ENCODE results near the gene ZMPSTE24. TPM values are rescaled to one million over a fixed set of nuclear protein-coding genes. Genes with fewer than 3 reads are reported as not detected.
"Not testable (repeated sequence)": the region's sequence is repeated elsewhere in the genome, so short reads cannot be mapped to it uniquely, and the experiment has no call there.

ZMPSTE24 gene
- total RNA-seq, 3 donors from 2014 or later (not counting 1 experiment from before 2014, with no cell fraction given) = 15.3 to 19.5 (median 19.3) TPM

GRCh38 chr1:40318476-40318875, 60.4 kb downstream of the ZMPSTE24 start:
- Mint-ChIP-seq H3K27me3 (ENCODE audit: low read depth in 2 of 2) (peaks cover 20% of the 10 kb centered on the region in 2 donors), H3K9me3 (no peaks in the 10 kb centered on the region), H3K36me3 (no peaks in the 10 kb centered on the region), H3K4me3 (no peak overlapping the region), H3K4me1 (peaks cover 27 to 33% of the 10 kb centered on the region in 2 donors), H3K27ac (no peak overlapping the region)
- DNase-seq (no peak), ATAC-seq (no peak)
- 93% methylated on average over 4 of the region's 4 CpGs for WGBS (ENCODE audit: insufficient coverage)
- no peak overlapping the region for H3K27ac ChIP-seq (ENCODE audit: low read length)
- TF ChIP-seq CTCF (IDR thresholded peaks at IDR 0.05) = no peak
- H3K4me1 ChIP-seq (ENCODE audit: control insufficient read depth, insufficient read depth, low read length) = peaks cover 30% of the 10 kb centered on the region
- intact Hi-C loops (cut with micrococcal nuclease) = loop anchor here (5.0 kb wide), 3 partner anchors 61 to 166 kb away; partner anchors contain the start of gene ZMPSTE24
- no peaks in the 10 kb centered on the region for H3K36me3 ChIP-seq (ENCODE audit: control insufficient read depth, insufficient read depth, low read length)
- H3K4me3 ChIP-seq (ENCODE audit: low read length) = no peak overlapping the region
- no peaks in the 10 kb centered on the region for H3K9me3 ChIP-seq (ENCODE audit: control insufficient read depth, insufficient read depth, low read length)
- H3K27me3 ChIP-seq (ENCODE audit: control insufficient read depth, insufficient read depth, low read length) = peaks cover 18% of the 10 kb centered on the region

GRCh38 chr1:40318970-40319621, 61.1 kb downstream of the ZMPSTE24 start:
- TF ChIP-seq CTCF (IDR thresholded peaks at IDR 0.05) = no peak
- no peaks in the 10 kb centered on the region for H3K36me3 Mint-ChIP-seq
- H3K9me3 ChIP-seq (ENCODE audit: control insufficient read depth, insufficient read depth, low read length) = no peaks in the 10 kb centered on the region
- no peaks in the 10 kb centered on the region for H3K9me3 Mint-ChIP-seq
- intact Hi-C loops (cut with micrococcal nuclease) = loop anchor here (5.0 kb wide), 3 partner anchors 62 to 167 kb away; partner anchors contain the start of gene ZMPSTE24
- no peaks in the 10 kb centered on the region for H3K36me3 ChIP-seq (ENCODE audit: control insufficient read depth, insufficient read depth, low read length)
- ATAC-seq (no peak), DNase-seq (no peak)
- peaks cover 27 to 33% of the 10 kb centered on the region in 2 donors for H3K4me1 Mint-ChIP-seq
- WGBS (ENCODE audit: insufficient coverage) = 96% methylated on average over 4 of the region's 4 CpGs
- H3K4me1 ChIP-seq (ENCODE audit: control insufficient read depth, insufficient read depth, low read length) = peaks cover 28% of the 10 kb centered on the region
- no peak overlapping the region for H3K4me3 ChIP-seq (ENCODE audit: low read length)
- no peak overlapping the region for H3K27ac Mint-ChIP-seq
- H3K27ac ChIP-seq (ENCODE audit: low read length) = no peak overlapping the region
- peaks cover 18% of the 10 kb centered on the region for H3K27me3 ChIP-seq (ENCODE audit: control insufficient read depth, insufficient read depth, low read length)
- peaks cover 20% of the 10 kb centered on the region in 2 donors for H3K27me3 Mint-ChIP-seq (ENCODE audit: low read depth in 2 of 2)
- H3K4me3 Mint-ChIP-seq = peak overlapping the region; percentile 53

GRCh38 chr1:40331403-40331802, 73.4 kb downstream of the ZMPSTE24 start:
- H3K27ac Mint-ChIP-seq; H3K27me3 ChIP-seq (ENCODE audit: control insufficient read depth, insufficient read depth, low read length); H3K36me3 Mint-ChIP-seq; intact Hi-C loops (cut with micrococcal nuclease); DNase-seq; H3K4me3 Mint-ChIP-seq; H3K36me3 ChIP-seq (ENCODE audit: control insufficient read depth, insufficient read depth, low read length); H3K4me1 Mint-ChIP-seq; H3K9me3 ChIP-seq (ENCODE audit: control insufficient read depth, insufficient read depth, low read length); H3K9me3 Mint-ChIP-seq; H3K4me3 ChIP-seq (ENCODE audit: low read length); ATAC-seq; H3K27ac ChIP-seq (ENCODE audit: low read length); H3K4me1 ChIP-seq (ENCODE audit: control insufficient read depth, insufficient read depth, low read length): not testable (repeated sequence)
- H3K27me3 Mint-ChIP-seq (ENCODE audit: low read depth in 2 of 2) = peaks cover 11 to 14% of the 10 kb centered on the region in 2 donors
- 0% methylated on average over 1 of the region's 1 CpG for WGBS (ENCODE audit: insufficient coverage)

GRCh38 chr1:40332695-40333094, 74.7 kb downstream of the ZMPSTE24 start:
- no peaks in the 10 kb centered on the region for H3K9me3 ChIP-seq (ENCODE audit: control insufficient read depth, insufficient read depth, low read length)
- 100% methylated on average over 1 of the region's 1 CpG for whole genome bisulfite sequencing (ENCODE audit: insufficient coverage)
- no peaks in the 10 kb centered on the region for H3K36me3 ChIP-seq (ENCODE audit: control insufficient read depth, insufficient read depth, low read length)
- H3K27ac ChIP-seq (ENCODE audit: low read length) = no peak overlapping the region
- peaks cover 11 to 14% of the 10 kb centered on the region in 2 donors for H3K27me3 Mint-ChIP-seq (ENCODE audit: low read depth in 2 of 2)
- H3K27me3 ChIP-seq (ENCODE audit: control insufficient read depth, insufficient read depth, low read length) = no peaks in the 10 kb centered on the region
- TF ChIP-seq CTCF (IDR thresholded peaks at IDR 0.05) = no peak
- no peak overlapping the region for H3K27ac Mint-ChIP-seq
- H3K4me1 ChIP-seq (ENCODE audit: control insufficient read depth, insufficient read depth, low read length) = no peaks in the 10 kb centered on the region
- H3K4me3 Mint-ChIP-seq = no peak overlapping the region
- no peak for ATAC-seq
- intact Hi-C loops (cut with micrococcal nuclease) = no loop called here
- peaks cover 0 to 2% of the 10 kb centered on the region in 2 donors for H3K9me3 Mint-ChIP-seq
- no peaks in the 10 kb centered on the region for H3K4me1 Mint-ChIP-seq
- no peak for DNase-seq
- H3K36me3 Mint-ChIP-seq = no peaks in the 10 kb centered on the region
- H3K4me3 ChIP-seq (ENCODE audit: low read length) = no peak overlapping the region
